Kidney glomerular epithelial cell (primary cell): Measurements from ENCODE around the gene DEFB113.
"Not testable (repeated sequence)": the region's sequence is repeated elsewhere in the genome, so short reads cannot be mapped to it uniquely, and the experiment has no call there.

ENCODE experiments used
- DNase-seq: peaks from one replicate; lab custom pipeline; 2025; lab: John Stamatoyannopoulos, UW

The DEFB113 gene

GRCh38 chr6:49969605-49970004 lies at the start of gene DEFB113:
Gene DEFB113 (minus strand): TSS chr6:49969625. CDS start chr6:49969625, 0 bp downstream.
- DNase-seq: no peak

GRCh38 chr6:50007819-50008218 lies 38.4 kb upstream of the DEFB113 start:
- no peak for DNase-seq

- DNase-seq: no peak
Measured at GRCh38 chr6:50003139-50003538, 33.7 kb upstream of the DEFB113 start.

- DNase-seq: no peak
Measured at GRCh38 chr6:49995278-49995677, 25.9 kb upstream of the DEFB113 start.

- no peak for DNase-seq
Measured at GRCh38 chr6:49988900-49989299, 19.5 kb upstream of the DEFB113 start.

GRCh38 chr6:49987749-49988148 lies 18.3 kb upstream of the DEFB113 start:
- no peak for DNase-seq

- DNase-seq: no peak
Measured at GRCh38 chr6:49986551-49986950, 17.1 kb upstream of the DEFB113 start.

GRCh38 chr6:49982046-49982445 lies 12.6 kb upstream of the DEFB113 start:
- DNase-seq: no peak

- DNase-seq: no peak
Measured at GRCh38 chr6:49980898-49981297, 11.5 kb upstream of the DEFB113 start.

GRCh38 chr6:49979584-49979983 lies 10.2 kb upstream of the DEFB113 start:
- DNase-seq: no peak

GRCh38 chr6:49978332-49979226 lies 9.2 kb upstream of the DEFB113 start:
- no peak for DNase-seq

GRCh38 chr6:49966823-49967222 lies 2.6 kb downstream of the DEFB113 start:
- no peak for DNase-seq

GRCh38 chr6:49966334-49966733 lies 3.1 kb downstream of the DEFB113 start:
- DNase-seq: no peak

GRCh38 chr6:49964064-49964463 lies 5.4 kb downstream of the DEFB113 start, which contains the start of gene DEFB114:
Gene DEFB114 (minus strand): TSS chr6:49964164. CDS start chr6:49964105, 59 bp downstream.
- DNase-seq: no peak

- DNase-seq: no peak
Measured at GRCh38 chr6:49958180-49958579, 11.2 kb downstream of the DEFB113 start.

GRCh38 chr6:49955847-49956246 lies 13.6 kb downstream of the DEFB113 start:
- no peak for DNase-seq

GRCh38 chr6:49951926-49952325 lies 17.5 kb downstream of the DEFB113 start:
- no peak for DNase-seq

GRCh38 chr6:49950415-49950751 lies 19.0 kb downstream of the DEFB113 start:
- no peak for DNase-seq

- DNase-seq: no peak
Measured at GRCh38 chr6:49949062-49949461, 20.4 kb downstream of the DEFB113 start.

- no peak for DNase-seq
Measured at GRCh38 chr6:49946835-49947234, 22.6 kb downstream of the DEFB113 start.

- DNase-seq: not testable (repeated sequence)
Measured at GRCh38 chr6:49944068-49944467, 25.4 kb downstream of the DEFB113 start.

GRCh38 chr6:49939993-49940498 lies 29.4 kb downstream of the DEFB113 start:
- no peak for DNase-seq

- DNase-seq: no peak
Measured at GRCh38 chr6:49937811-49938210, 31.6 kb downstream of the DEFB113 start.

GRCh38 chr6:49937017-49937416 lies 32.4 kb downstream of the DEFB113 start:
- DNase-seq: no peak
